Esophagus squamous epithelium (tissue), 5 donors: Measurements from ENCODE around the gene POU3F3. TPM values are rescaled to one million over a fixed set of nuclear protein-coding genes. Genes with fewer than 3 reads are reported as not detected.
A peak's percentile ranks its signal among the peaks of the same experiment; 100 is the strongest.

Experiments used
- DNase-seq: peaks from one replicate; lab custom pipeline; 2025; lab: John Stamatoyannopoulos, UW
- H3K27ac ChIP-seq, 4 donors: fragments of 200-600 bp; sonication (generic); one replicate each; pipeline ENCODE4 v1.5.1; 2016 to 2019; ENCODE audit warnings: mild to moderate bottlenecking in 1 of 4
- H3K27me3 ChIP-seq, 4 donors: fragments of 200-600 bp; sonication (generic); 1 replicate in 3 of 4; 2 replicates in 1 of 4; pipeline versions ENCODE4 v1.5.1 to v1.6.0; 2017 to 2021; ENCODE audit warnings: antibody characterized with exemption in 1 of 4
- H3K36me3 ChIP-seq, 3 donors: fragments of 200-600 bp; sonication (generic); one replicate each; pipeline ENCODE4 v1.5.1; 2016 to 2019
- H3K4me1 ChIP-seq, 3 donors: fragments of 200-600 bp; sonication (generic); one replicate each; pipeline ENCODE4 v1.5.1; 2017 to 2019
- H3K4me3 ChIP-seq, 4 donors: fragments of 200-600 bp; sonication (generic); 1 replicate in 3 of 4; 2 replicates in 1 of 4; pipeline ENCODE4 v1.5.1; 2016 to 2019; ENCODE audit warnings: mild to moderate bottlenecking in 2 of 4, moderate library complexity in 1 of 4
- H3K9me3 ChIP-seq, 3 donors: fragments of 200-600 bp; sonication (generic); one replicate each; pipeline ENCODE4 v1.5.1; 2016 to 2019
- CTCF ChIP-seq, 6 experiments: fragments of 450-650 bp in 4 of 6; fragments of 200-600 bp in 2 of 6; sonication (generic) in 2 of 6; IDR thresholded peaks; one replicate each; pipeline ENCODE4 v1.5.1; 2016 to 2019; ENCODE audit warnings: antibody characterized with exemption in 6 of 6, mild to moderate bottlenecking in 4 of 6, moderate library complexity in 4 of 6
- POLR2A ChIP-seq, 4 donors: fragments of 450-650 bp; IDR thresholded peaks; one replicate each; pipeline ENCODE4 v1.6.1; 2017; ENCODE audit warnings: antibody characterized with exemption in 4 of 4, mild to moderate bottlenecking in 4 of 4, moderate library complexity in 3 of 4
- WGBS, 2 donors: methylation state at CpG; one replicate each; pipeline ENCODE4 v1.1.5; 2018; 5-methylcytosine and 5-hydroxymethylcytosine counted together
- intact Hi-C: fragments of 100-400 bp; cut with DNase I; formaldehyde crosslinking; loops from one replicate; pipeline ENCODE4 v1.15.0; 2022
- total RNA-seq, 4 donors: library from RNA; depleted of rRNA; stranded (reverse); fragments of >200 nt; gene quantifications; one replicate each; pipeline ENCODE4 v1.1.0, GENCODE V29; 2016
- donor health status: DM: yes; HTN: yes; CAD: no.

The POU3F3 gene
- total RNA-seq, 4 donors from 2014 or later: 0.09 TPM; not detected in 3

GRCh38 chr2:104841744-104842143, 12.2 kb upstream of the POU3F3 start:
- no peak for DNase-seq
- Histone ChIP-seq H3K4me3 (no peak overlapping the region), H3K36me3 (no peaks in the 10 kb centered on the region), H3K27me3 (peaks cover 25 to 81% (median 35%) of the 10 kb centered on the region in 4 donors), H3K9me3 (no peaks in the 10 kb centered on the region), H3K27ac (no peak overlapping the region), H3K4me1 (peaks cover 10 to 34% (median 15%) of the 10 kb centered on the region in 3 donors)
- intact Hi-C loops: no loop called here
- no peak for TF ChIP-seq POLR2A (IDR thresholded peaks at IDR 0.05)
- WGBS, 2 donors: 63 to 75% methylated on average over 2 of the region's 2 CpGs

- WGBS, 2 donors: 2 to 5% methylated on average over 11 to 16 of the region's 56 CpGs
- no peak overlapping the region for H3K27ac ChIP-seq
- no peak for DNase-seq
- peaks cover 10 to 39% (median 15%) of the 10 kb centered on the region in 3 donors for H3K4me1 ChIP-seq
- no peak for TF ChIP-seq POLR2A (IDR thresholded peaks at IDR 0.05)
- TF ChIP-seq CTCF (IDR thresholded peaks at IDR 0.05): no peak
- intact Hi-C loops: no loop called here
- H3K27me3 ChIP-seq: peaks cover 25 to 96% (median 41%) of the 10 kb centered on the region in 4 donors
- H3K4me3 ChIP-seq: peak overlapping the region in 2 of 4 donors; percentile 8 to 24
- no peaks in the 10 kb centered on the region for H3K9me3 ChIP-seq
- no peaks in the 10 kb centered on the region for H3K36me3 ChIP-seq
Observed at GRCh38 chr2:104844807-104845551, 8.9 kb upstream of the POU3F3 start.

- peaks cover 30 to 100% (median 47%) of the 10 kb centered on the region in 4 donors for H3K27me3 ChIP-seq
- H3K27ac ChIP-seq: no peak overlapping the region
- no peak for TF ChIP-seq POLR2A (IDR thresholded peaks at IDR 0.05)
- TF ChIP-seq CTCF (IDR thresholded peaks at IDR 0.05): no peak
- WGBS, 2 donors: 9 to 12% methylated on average over 13 of the region's 13 CpGs
- H3K4me3 ChIP-seq: no peak overlapping the region
- DNase-seq: no peak
- no peaks in the 10 kb centered on the region for H3K36me3 ChIP-seq
- no peaks in the 10 kb centered on the region for H3K9me3 ChIP-seq
- intact Hi-C loops: no loop called here
- H3K4me1 ChIP-seq: peaks cover 10 to 39% (median 15%) of the 10 kb centered on the region in 3 donors
Observed at GRCh38 chr2:104845552-104845931, 8.4 kb upstream of the POU3F3 start.

GRCh38 chr2:104845946-104846785, 7.7 kb upstream of the POU3F3 start:
- Histone ChIP-seq H3K36me3 (no peaks in the 10 kb centered on the region), H3K27ac (no peak overlapping the region), H3K9me3 (no peaks in the 10 kb centered on the region), H3K27me3 (peaks cover 36 to 100% (median 52%) of the 10 kb centered on the region in 4 donors), H3K4me3 (no peak overlapping the region), H3K4me1 (peaks cover 10 to 39% (median 15%) of the 10 kb centered on the region in 3 donors)
- no peak for DNase-seq
- TF ChIP-seq POLR2A (IDR thresholded peaks at IDR 0.05) (no peak), CTCF (IDR thresholded peaks at IDR 0.05) (no peak)
- intact Hi-C loops: no loop called here
- WGBS, 2 donors: 9 to 10% methylated on average over 14 to 16 of the region's 16 CpGs

- TF ChIP-seq POLR2A (IDR thresholded peaks at IDR 0.05) (no peak), CTCF (IDR thresholded peaks at IDR 0.05) (no peak)
- intact Hi-C loops: no loop called here
- no peaks in the 10 kb centered on the region for H3K9me3 ChIP-seq
- no peak for DNase-seq
- H3K27me3 ChIP-seq: peaks cover 43 to 100% (median 57%) of the 10 kb centered on the region in 4 donors
- WGBS, 2 donors: 21 to 22% methylated on average over 9 of the region's 9 CpGs
- no peaks in the 10 kb centered on the region for H3K36me3 ChIP-seq
- no peak overlapping the region for H3K4me3 ChIP-seq
- H3K27ac ChIP-seq: no peak overlapping the region
- H3K4me1 ChIP-seq: peaks cover 12 to 46% (median 16%) of the 10 kb centered on the region in 3 donors
Observed at GRCh38 chr2:104846786-104847585, 6.9 kb upstream of the POU3F3 start.
